Measurements from ENCODE around the gene SMIM33. TPM values are rescaled to one million over a fixed set of nuclear protein-coding genes. Genes with fewer than 3 reads are reported as not detected.
"Not testable (repeated sequence)": the region's sequence is repeated elsewhere in the genome, so short reads cannot be mapped to it uniquely, and the experiment has no call there.

Gene SMIM33
- total RNA-seq, 2 donors from 2014 or later, result 3.4 to 5.9 TPM

GRCh38 chr5:139512786-139513390 is 42.1 kb downstream of the SMIM33 start:
- intact Hi-C loops (cut with DNase I), result loop anchor here (1.0 kb wide), 1 partner anchor 91 kb away; no protein-coding TSS in a partner anchor
- H3K9ac ChIP-seq (ENCODE audit: low read depth in 2 of 2, low read length in 2 of 2), result no peak overlapping the region
- TF ChIP-seq CTCF (IDR thresholded peaks at IDR 0.05), result no peak

GRCh38 chr5:139513434-139513833 is 42.6 kb downstream of the SMIM33 start:
- H3K36me3 ChIP-seq; H3K4me3 ChIP-seq; H3K4me1 ChIP-seq; H3K9me3 ChIP-seq; H3K27me3 ChIP-seq; H3K9ac ChIP-seq (ENCODE audit: low read depth in 2 of 2, low read length in 2 of 2); H3K27ac ChIP-seq: not testable (repeated sequence)
- TF ChIP-seq CTCF (IDR thresholded peaks at IDR 0.05), result peak; percentile 63
- peak; percentile 89 for DNase-seq
- intact Hi-C loops (cut with DNase I), result loop anchor here (1.0 kb wide), 1 partner anchor 91 kb away; no protein-coding TSS in a partner anchor

More at GRCh38 chr5:139512786-139513390, 42.1 kb downstream of the SMIM33 start:
- H3K27ac ChIP-seq, result no peak overlapping the region
- no peak overlapping the region for H3K4me3 ChIP-seq
- H3K36me3 ChIP-seq, result no peaks in the 10 kb centered on the region
- H3K27me3 ChIP-seq, result no peaks in the 10 kb centered on the region
- H3K9me3 ChIP-seq, result no peaks in the 10 kb centered on the region
- no peaks in the 10 kb centered on the region for H3K4me1 ChIP-seq
- no peak for DNase-seq

- Histone ChIP-seq H3K9ac (ENCODE audit: low read depth in 2 of 2, low read length in 2 of 2) (no peak overlapping the region), H3K36me3 (no peaks in the 10 kb centered on the region), H3K27me3 (no peaks in the 10 kb centered on the region), H3K4me1 (no peaks in the 10 kb centered on the region), H3K27ac (no peak overlapping the region), H3K9me3 (no peaks in the 10 kb centered on the region), H3K4me3 (no peak overlapping the region)
- intact Hi-C loops (cut with DNase I), result loop anchor here (1.0 kb wide), 1 partner anchor 92 kb away; no protein-coding TSS in a partner anchor
- no peak for DNase-seq
- TF ChIP-seq CTCF (IDR thresholded peaks at IDR 0.05), result peak; percentile 13
These were observed 43.2 kb downstream of the SMIM33 start for GRCh38 chr5:139513852-139514485.

GRCh38 chr5:139514486-139514856 is 43.7 kb downstream of the SMIM33 start:
- Histone ChIP-seq H3K4me1 (no peaks in the 10 kb centered on the region), H3K36me3 (no peaks in the 10 kb centered on the region), H3K27me3 (no peaks in the 10 kb centered on the region), H3K9me3 (no peaks in the 10 kb centered on the region), H3K9ac (ENCODE audit: low read depth in 2 of 2, low read length in 2 of 2) (no peak overlapping the region), H3K4me3 (no peak overlapping the region), H3K27ac (no peak overlapping the region)
- no peak for TF ChIP-seq CTCF (IDR thresholded peaks at IDR 0.05)
- intact Hi-C loops (cut with DNase I), result no loop called here
- DNase-seq, result no peak

- peak overlapping the region; percentile 98 to 99 for H3K9ac ChIP-seq (ENCODE audit: low read depth in 2 of 2, low read length in 2 of 2)
- no peaks in the 10 kb centered on the region for H3K4me1 ChIP-seq
- peak overlapping the region; percentile 35 for H3K27ac ChIP-seq
- no peaks in the 10 kb centered on the region for H3K9me3 ChIP-seq
- intact Hi-C loops (cut with DNase I), result no loop called here
- peak; percentile 99 for TF ChIP-seq CTCF (IDR thresholded peaks at IDR 0.05)
- DNase-seq, result peak; percentile 94
- H3K36me3 ChIP-seq, result no peaks in the 10 kb centered on the region
- peak overlapping the region; percentile 46 for H3K4me3 ChIP-seq
- H3K27me3 ChIP-seq, result no peaks in the 10 kb centered on the region
These were observed 47.1 kb downstream of the SMIM33 start for GRCh38 chr5:139517683-139518564.

Measured in colonic mucosa (tissue), 4 donors.